Measurements from ENCODE around the gene PPIL6.

DNA sequence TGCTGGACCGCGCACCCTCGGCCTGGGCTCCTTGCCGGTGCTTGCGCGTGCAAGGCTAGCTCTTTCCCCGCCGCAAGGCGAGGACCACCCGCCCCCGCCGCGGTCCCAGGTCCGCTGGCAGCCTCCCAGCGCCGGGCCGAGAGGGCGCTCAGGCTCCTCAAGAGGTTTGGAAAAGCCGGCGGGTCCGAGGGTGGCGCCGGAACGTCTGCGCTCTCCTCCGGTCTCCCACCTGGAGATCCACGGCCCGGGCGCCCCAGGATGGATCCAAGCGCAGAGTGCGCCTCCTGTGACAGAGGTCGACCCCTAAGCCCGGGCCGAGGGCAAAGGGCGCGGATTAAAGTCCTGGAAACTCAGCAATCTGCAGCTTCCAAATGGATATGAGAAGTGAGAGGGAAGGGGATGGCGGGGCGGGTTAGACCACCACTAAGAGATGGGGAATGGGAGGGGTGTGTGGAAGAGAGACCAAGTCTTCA lies 15.7 kb upstream of the PPIL6 start:
- TF ChIP-seq, protein P1, sequence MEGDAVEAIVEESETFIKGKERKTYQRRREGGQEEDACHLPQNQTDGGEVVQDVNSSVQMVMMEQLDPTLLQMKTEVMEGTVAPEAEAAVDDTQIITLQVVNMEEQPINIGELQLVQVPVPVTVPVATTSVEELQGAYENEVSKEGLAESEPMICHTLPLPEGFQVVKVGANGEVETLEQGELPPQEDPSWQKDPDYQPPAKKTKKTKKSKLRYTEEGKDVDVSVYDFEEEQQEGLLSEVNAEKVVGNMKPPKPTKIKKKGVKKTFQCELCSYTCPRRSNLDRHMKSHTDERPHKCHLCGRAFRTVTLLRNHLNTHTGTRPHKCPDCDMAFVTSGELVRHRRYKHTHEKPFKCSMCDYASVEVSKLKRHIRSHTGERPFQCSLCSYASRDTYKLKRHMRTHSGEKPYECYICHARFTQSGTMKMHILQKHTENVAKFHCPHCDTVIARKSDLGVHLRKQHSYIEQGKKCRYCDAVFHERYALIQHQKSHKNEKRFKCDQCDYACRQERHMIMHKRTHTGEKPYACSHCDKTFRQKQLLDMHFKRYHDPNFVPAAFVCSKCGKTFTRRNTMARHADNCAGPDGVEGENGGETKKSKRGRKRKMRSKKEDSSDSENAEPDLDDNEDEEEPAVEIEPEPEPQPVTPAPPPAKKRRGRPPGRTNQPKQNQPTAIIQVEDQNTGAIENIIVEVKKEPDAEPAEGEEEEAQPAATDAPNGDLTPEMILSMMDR (IDR thresholded peaks at IDR 0.05; ENCODE audit: low read depth, low read length, poor library complexity, severe bottlenecking) = no peak
- no peak for TF ChIP-seq EZH2phosphoT487 (IDR thresholded peaks at IDR 0.05; ENCODE audit: borderline replicate concordance, low read length)

Data from DOHH2 (cell line).